OCI-LY3 (cell line): Measurements from ENCODE around the gene FPR1.

Source experiments
- H2AFZ ChIP-seq: fragments of 200-600, 300-600 bp; shearing (Covaris generic); 2 replicates; pipeline ENCODE4 v1.6.0; 2014; ENCODE audit warnings: antibody characterized with exemption, low read depth, low read length
- H3K27ac ChIP-seq: fragments of 200-600, 300-600 bp; sonication (generic); 2 replicates; pipeline ENCODE4 v1.5.1; 2014; ENCODE audit warnings: mild to moderate bottlenecking, low read length, moderate library complexity, mixed read lengths
- H3K27me3 ChIP-seq: fragments of 200-600, 300-600 bp; sonication (generic); 2 replicates; pipeline ENCODE4 v1.6.1; 2014; ENCODE audit warnings: low read depth, low read length, mixed read lengths
- H3K36me3 ChIP-seq: fragments of 200-600, 300-600 bp; sonication (generic); replicated peaks from 2 replicates; pipeline ENCODE3; 2014; ENCODE audit warnings: low read depth, low read length, mixed read lengths
- H3K4me1 ChIP-seq: fragments of 300-600, 200-600 bp; sonication (generic); 2 replicates; pipeline ENCODE4 v1.6.1; 2014; ENCODE audit warnings: low read length, mixed read lengths
- H3K4me2 ChIP-seq: fragments of 200-600, 300-600 bp; sonication (generic); 2 replicates; pipeline ENCODE4 v1.6.1; 2014; ENCODE audit warnings: low read length, mixed read lengths
- H3K4me3 ChIP-seq: fragments of 300-600, 200-600 bp; sonication (generic); 2 replicates; pipeline ENCODE4 v1.5.1; 2014; ENCODE audit warnings: antibody characterized with exemption, mild to moderate bottlenecking, low read length, moderate library complexity
- H3K79me2 ChIP-seq: fragments of 300-600, 200-600 bp; shearing (Covaris generic); 2 replicates; pipeline ENCODE4 v1.6.1; 2014; ENCODE audit warnings: mild to moderate bottlenecking, low read length, mixed read lengths
- H3K9ac ChIP-seq: fragments of 300-600, 200-600 bp; shearing (Covaris generic); 2 replicates; pipeline ENCODE4 v1.6.0; 2014; ENCODE audit warnings: mild to moderate bottlenecking, low read length, moderate library complexity
- H3K9me3 ChIP-seq: fragments of 200-600, 300-600 bp; shearing (Covaris generic); 2 replicates; pipeline ENCODE4 v1.6.1; 2014; ENCODE audit warnings: low read length, mixed read lengths; ENCODE audit not compliant: insufficient read depth
- H4K20me1 ChIP-seq: fragments of 200-600, 300-600 bp; sonication (generic); 2 replicates; pipeline ENCODE4 v1.6.1; 2016; ENCODE audit warnings: low read length, mixed read lengths; ENCODE audit not compliant: insufficient read depth
- CTCF ChIP-seq: fragments of 200-600, 300-600 bp; sonication (generic); IDR thresholded peaks from 2 replicates; pipeline ENCODE4 v1.5.1; 2014; ENCODE audit warnings: antibody characterized with exemption, low read length, low read depth
- EZH2phosphoT487 ChIP-seq: fragments of 200-600 bp; shearing (Covaris generic); IDR thresholded peaks from 2 replicates; pipeline ENCODE4 v1.6.1; 2018; ENCODE audit warnings: antibody characterized with exemption, mixed run types, low read depth

The FPR1 gene

GRCh38 chr19:51788029-51788428, 36.4 kb upstream of the FPR1 start:
- Histone ChIP-seq H3K36me3 (no peaks in the 10 kb centered on the region), H3K4me3 (no peak overlapping the region), H3K79me2 (no peaks in the 10 kb centered on the region), H4K20me1 (no peaks in the 10 kb centered on the region), H3K4me1 (peaks cover 42% of the 10 kb centered on the region), H3K4me2 (no peak overlapping the region), H2AFZ (no peak overlapping the region), H3K9me3 (peaks cover 9% of the 10 kb centered on the region), H3K27ac (no peak overlapping the region), H3K9ac (no peak overlapping the region), H3K27me3 (no peaks in the 10 kb centered on the region)
- TF ChIP-seq CTCF: no peak
- no peak for TF ChIP-seq EZH2phosphoT487

- H3K9me3 ChIP-seq: peaks cover 9% of the 10 kb centered on the region
- H3K79me2 ChIP-seq: no peaks in the 10 kb centered on the region
- no peaks in the 10 kb centered on the region for H4K20me1 ChIP-seq
- H2AFZ ChIP-seq: no peak overlapping the region
- peak overlapping the region; percentile 52 for H3K4me2 ChIP-seq
- TF ChIP-seq EZH2phosphoT487 (no peak), CTCF (no peak)
- no peaks in the 10 kb centered on the region for H3K36me3 ChIP-seq
- H3K4me1 ChIP-seq: peaks cover 46% of the 10 kb centered on the region
- H3K4me3 ChIP-seq: no peak overlapping the region; the same call in 1 of the 2 replicates
- H3K27ac ChIP-seq: peak overlapping the region; percentile 95
- peak overlapping the region; percentile 8; the same call in 1 of the 2 replicates for H3K9ac ChIP-seq
- no peaks in the 10 kb centered on the region for H3K27me3 ChIP-seq
Observed at GRCh38 chr19:51786646-51787494, 35.2 kb upstream of the FPR1 start.

- Histone ChIP-seq H2AFZ (peak overlapping the region; percentile 37; the same call in 1 of the 2 replicates), H3K79me2 (no peaks in the 10 kb centered on the region), H3K4me3 (peak overlapping the region; percentile 44), H4K20me1 (no peaks in the 10 kb centered on the region), H3K4me2 (peak overlapping the region; percentile 67), H3K9ac (peak overlapping the region; percentile 55; the same call in 1 of the 2 replicates), H3K27ac (peak overlapping the region; percentile 95), H3K4me1 (peaks cover 53% of the 10 kb centered on the region), H3K36me3 (no peaks in the 10 kb centered on the region), H3K9me3 (peaks cover 9% of the 10 kb centered on the region), H3K27me3 (no peaks in the 10 kb centered on the region)
- no peak for TF ChIP-seq CTCF
- TF ChIP-seq EZH2phosphoT487: no peak
Observed at GRCh38 chr19:51784922-51785690, 33.4 kb upstream of the FPR1 start.
